Tracheal epithelial cell (primary cell): Measurements from ENCODE around the gene DOK4. TPM values are rescaled to one million over a fixed set of nuclear protein-coding genes. Genes with fewer than 3 reads are reported as not detected.

ENCODE experiments used
- total RNA-seq: library from RNA; depleted of rRNA; stranded (reverse); fragments of >200 nt; gene quantifications from 2 replicates; pipeline ENCODE4 v1.2.1, GENCODE V29; 2014

The DOK4 gene
- 19.0 and 32.0 TPM in 2 replicates for total RNA-seq

DNA sequence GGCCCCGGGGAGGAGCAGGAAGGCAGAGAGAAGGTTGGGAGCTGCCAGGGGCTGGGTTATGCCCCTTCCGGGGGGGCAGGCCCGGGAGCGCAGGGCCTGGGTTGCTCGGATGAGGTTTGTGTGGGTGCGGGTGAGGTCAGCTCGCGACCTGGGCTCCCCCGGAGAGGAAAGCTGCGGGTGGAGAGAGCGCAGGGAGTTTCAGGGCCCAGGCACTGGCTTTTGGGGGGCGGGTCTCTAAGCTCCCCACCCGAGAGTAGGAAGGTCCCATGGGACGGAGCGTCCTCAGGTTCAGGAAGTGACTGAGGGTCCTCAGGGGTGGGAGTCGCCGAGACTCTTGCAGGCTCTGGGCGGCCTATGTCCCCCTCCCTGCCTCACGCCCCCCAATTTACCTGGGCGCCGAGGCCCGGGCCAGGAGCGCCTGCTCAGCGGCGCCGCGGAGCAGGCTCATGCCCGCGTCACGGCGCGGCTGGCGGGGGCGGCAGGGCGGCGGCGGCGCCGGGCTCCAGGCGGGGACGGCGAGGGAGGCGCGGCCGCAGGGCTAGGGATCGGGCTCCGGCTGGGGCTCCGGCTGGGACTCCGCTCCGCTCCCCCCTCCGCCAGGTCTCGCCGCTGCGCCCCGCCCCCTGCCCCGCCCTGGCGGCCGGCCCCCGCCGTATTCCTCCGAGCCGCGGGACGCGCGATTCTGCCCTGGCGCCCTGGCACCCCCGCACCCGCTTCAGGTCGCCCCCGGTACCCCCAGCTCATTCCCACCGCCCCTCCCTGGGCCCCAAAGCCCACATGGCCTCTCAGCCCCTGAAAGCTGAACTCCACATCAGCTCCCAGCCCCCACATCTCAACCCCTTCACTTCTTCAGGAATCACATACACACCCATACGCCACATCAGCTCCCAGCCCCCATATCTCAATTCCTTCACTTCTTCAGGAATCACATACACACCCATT is at the start of gene DOK4:
Gene DOK4 (minus strand): TSS at position 578 of the 942 bp plus-strand sequence. CDS start 6,986 bp downstream, outside the sequence.

DNA sequence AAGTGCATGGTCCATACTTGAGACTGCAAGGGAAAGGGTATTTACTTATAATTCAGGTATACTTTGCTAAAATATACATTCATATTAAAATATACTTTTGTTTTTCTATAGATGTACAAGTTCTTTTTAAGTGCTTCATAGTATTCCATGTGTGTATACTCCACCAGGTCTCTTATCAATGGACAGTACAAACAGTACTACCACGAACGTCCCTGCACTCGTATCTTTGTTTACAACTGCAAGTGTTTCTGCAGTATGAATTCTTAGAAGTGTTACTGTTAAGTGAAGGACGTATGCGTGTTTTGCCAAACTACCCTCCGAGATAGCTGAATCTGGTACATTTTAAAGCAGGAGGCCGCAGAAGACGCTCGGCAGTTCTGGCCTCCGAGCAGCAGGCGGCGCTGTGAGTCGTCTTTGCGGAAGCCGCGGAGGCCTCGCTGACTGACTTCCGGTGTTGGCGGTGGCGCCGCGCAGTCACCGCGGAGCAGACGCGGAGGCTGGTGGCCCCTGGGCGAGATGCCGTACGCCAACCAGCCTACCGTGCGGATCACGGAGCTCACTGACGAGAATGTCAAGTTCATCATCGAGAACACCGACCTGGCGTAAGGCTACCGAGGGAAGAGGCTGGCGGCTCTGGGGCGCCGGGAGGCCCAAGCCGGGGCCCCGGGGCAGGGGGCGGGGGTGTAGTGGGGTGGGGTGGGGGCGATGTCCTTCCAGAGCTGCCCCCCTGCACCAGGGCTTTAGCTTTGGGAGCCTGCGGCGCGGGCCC is 23.9 kb downstream of the DOK4 start, which contains the start of gene POLR2C:
Gene POLR2C (plus strand): TSS at position 471 of the 769 bp plus-strand sequence. CDS start 46 bp downstream, at position 517.

DNA sequence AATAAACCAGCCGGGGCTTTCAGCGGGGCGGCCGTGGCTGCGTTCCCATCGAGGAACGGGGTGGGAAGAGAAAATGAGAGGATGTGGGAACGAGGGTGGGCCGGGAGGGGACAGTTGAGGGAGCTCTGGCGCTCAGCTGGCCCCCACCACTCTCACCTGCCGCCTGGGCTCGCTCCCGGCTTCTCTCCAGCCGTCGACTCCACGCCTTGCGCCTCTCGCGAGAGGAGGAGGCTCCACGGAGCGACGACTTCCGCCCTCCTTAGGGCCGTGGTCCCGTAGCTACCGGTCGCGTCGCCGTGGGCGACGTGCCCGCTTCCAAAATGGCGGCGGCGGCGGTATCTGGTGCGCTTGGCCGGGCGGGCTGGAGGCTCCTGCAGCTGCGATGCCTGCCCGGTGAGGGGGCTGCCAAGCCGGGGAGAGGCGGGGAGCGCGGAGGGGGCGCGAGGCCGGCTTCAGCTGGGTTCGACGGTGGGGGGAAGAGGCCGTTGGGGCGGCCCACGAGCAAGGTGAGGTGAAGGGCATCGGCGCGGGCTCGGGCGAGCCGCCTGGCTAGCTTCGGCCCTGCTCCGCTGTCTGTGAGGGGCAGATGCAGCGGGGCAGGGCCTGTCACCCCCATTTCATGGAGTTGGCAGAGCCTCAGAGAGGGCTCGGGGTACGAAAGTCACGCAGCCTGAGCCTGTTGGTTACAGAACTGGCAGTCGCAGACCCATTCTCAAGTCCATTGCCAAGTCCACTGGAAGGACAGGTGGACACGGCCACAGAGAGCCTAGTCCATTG is 38.9 kb downstream of the DOK4 start, which contains the start of the genes CIAPIN1 and COQ9:
Gene CIAPIN1 (minus strand): TSS at position 200 of the 777 bp plus-strand sequence. CDS start 6,457 bp downstream, outside the sequence.
Gene COQ9 (plus strand): TSS at position 294 of the 777 bp plus-strand sequence. CDS start 27 bp downstream, at position 321.

Other genes starting within 250 kb of the DOK4 start
- gene ARL2BP, start 241.2 kb downstream of the DOK4 start, total RNA-seq = 72.5 and 87.2 TPM in 2 replicates
- gene PLLP, start 201.8 kb downstream of the DOK4 start, total RNA-seq = 15.4 and 37.1 TPM in 2 replicates
- gene CCL22, start 127.7 kb downstream of the DOK4 start, total RNA-seq = not detected in 2 replicates
- 2.4 TPM in 1 of 2 replicates, not detected in the other for gene CX3CL1, start 114.0 kb downstream of the DOK4 start, total RNA-seq
- not detected in 2 replicates for gene CCL17, start 81.7 kb downstream of the DOK4 start, total RNA-seq
- gene CIAPIN1, start 39.1 kb downstream of the DOK4 start, total RNA-seq = 75.2 and 83.9 TPM in 2 replicates
- gene COQ9, start 39.0 kb downstream of the DOK4 start, total RNA-seq = 52.8 and 58.4 TPM in 2 replicates
- 72.5 and 111 TPM in 2 replicates for gene POLR2C, start 23.8 kb downstream of the DOK4 start, total RNA-seq
- gene CCDC102A, start 50.1 kb upstream of the DOK4 start, total RNA-seq = 6.2 and 9.6 TPM in 2 replicates
- gene ADGRG5, start 56.1 kb upstream of the DOK4 start, total RNA-seq = not detected in 2 replicates
- 37.4 and 41.1 TPM in 2 replicates for gene ADGRG1, start 142.1 kb upstream of the DOK4 start, total RNA-seq
- gene ADGRG3, start 181.8 kb upstream of the DOK4 start, total RNA-seq = under 0.01 TPM in 1 of 2 replicates, not detected in the other
- not detected in 2 replicates for gene DRC7, start 208.3 kb upstream of the DOK4 start, total RNA-seq
- gene KATNB1, start 249.3 kb upstream of the DOK4 start, total RNA-seq = 22.4 and 30.1 TPM in 2 replicates